ENCODE data around the gene OPALIN. TPM values are rescaled to one million over a fixed set of nuclear protein-coding genes. Genes with fewer than 3 reads are reported as not detected.

Gene OPALIN
- polyA plus RNA-seq, 1 donor from 2014 or later: not detected

- no peak overlapping the region for H2AFZ ChIP-seq (ENCODE audit: low read depth, low read length)
- no peak overlapping the region for H3K27ac ChIP-seq (ENCODE audit: low read length)
- TF ChIP-seq RAD21 (conservative IDR thresholded peaks at IDR 0.05): no peak
- TF ChIP-seq SMC3 (conservative IDR thresholded peaks at IDR 0.05; ENCODE audit: poor library complexity): no peak
- no peak for TF ChIP-seq EZH2 (IDR thresholded peaks at IDR 0.05; ENCODE audit: borderline replicate concordance, insufficient read depth, low read length, poor library complexity, severe bottlenecking)
- TF ChIP-seq EP300 (conservative IDR thresholded peaks at IDR 0.05; ENCODE audit: poor library complexity, severe bottlenecking): no peak
- TF ChIP-seq POLR2AphosphoS5 (IDR thresholded peaks at IDR 0.05): no peak
- TF ChIP-seq CTCF (IDR thresholded peaks at IDR 0.05; ENCODE audit: poor library complexity, severe bottlenecking): no peak
- TF ChIP-seq REST (IDR thresholded peaks at IDR 0.05; ENCODE audit: borderline replicate concordance): no peak
- no peak for TF ChIP-seq MXI1 (conservative IDR thresholded peaks at IDR 0.05; ENCODE audit: poor library complexity, severe bottlenecking)
- no peak for TF ChIP-seq TAF1 (IDR thresholded peaks at IDR 0.05; ENCODE audit: low read depth)
- no peaks in the 10 kb centered on the region for H3K36me3 ChIP-seq (ENCODE audit: insufficient read depth, low read length)
- H3K9me3 ChIP-seq (ENCODE audit: low read length): no peaks in the 10 kb centered on the region
- H3K27me3 ChIP-seq (ENCODE audit: insufficient read depth, low read depth, low read length): no peaks in the 10 kb centered on the region
- no peaks in the 10 kb centered on the region for H3K9me2 ChIP-seq (ENCODE audit: insufficient read depth, low read length)
- no peaks in the 10 kb centered on the region for H4K20me1 ChIP-seq (ENCODE audit: insufficient read depth)
- H3K4me2 ChIP-seq (ENCODE audit: low read length): no peak overlapping the region
- H3K4me3 ChIP-seq (ENCODE audit: low read length): no peak overlapping the region
- H3K9ac ChIP-seq (ENCODE audit: low read length): no peak overlapping the region
- no peaks in the 10 kb centered on the region for H3K79me2 ChIP-seq (replicated peaks; ENCODE audit: insufficient read depth, low read length)
- H3F3A ChIP-seq (ENCODE audit: insufficient read depth, low read length, poor library complexity, severe bottlenecking): no peaks in the 10 kb centered on the region
These were observed 41.7 kb upstream of the OPALIN start for GRCh38 chr10:96400465-96400864.

- Histone ChIP-seq H2AFZ (ENCODE audit: low read depth, low read length) (no peak overlapping the region), H3K9me3 (ENCODE audit: low read length) (no peaks in the 10 kb centered on the region), H3K27me3 (ENCODE audit: insufficient read depth, low read depth, low read length) (no peaks in the 10 kb centered on the region), H3K9ac (ENCODE audit: low read length) (no peak overlapping the region), H3K4me3 (ENCODE audit: low read length) (no peak overlapping the region), H3K9me2 (ENCODE audit: insufficient read depth, low read length) (no peaks in the 10 kb centered on the region), H3K79me2 (replicated peaks; ENCODE audit: insufficient read depth, low read length) (no peaks in the 10 kb centered on the region), H3F3A (ENCODE audit: insufficient read depth, low read length, poor library complexity, severe bottlenecking) (no peaks in the 10 kb centered on the region), H3K36me3 (ENCODE audit: insufficient read depth, low read length) (no peaks in the 10 kb centered on the region), H3K27ac (ENCODE audit: low read length) (no peak overlapping the region), H3K4me2 (ENCODE audit: low read length) (no peak overlapping the region), H4K20me1 (ENCODE audit: insufficient read depth) (no peaks in the 10 kb centered on the region)
- TF ChIP-seq MXI1 (conservative IDR thresholded peaks at IDR 0.05; ENCODE audit: poor library complexity, severe bottlenecking): no peak
- TF ChIP-seq TAF1 (IDR thresholded peaks at IDR 0.05; ENCODE audit: low read depth): no peak
- no peak for TF ChIP-seq POLR2AphosphoS5 (IDR thresholded peaks at IDR 0.05)
- TF ChIP-seq SMC3 (conservative IDR thresholded peaks at IDR 0.05; ENCODE audit: poor library complexity): no peak
- TF ChIP-seq EZH2 (IDR thresholded peaks at IDR 0.05; ENCODE audit: borderline replicate concordance, insufficient read depth, low read length, poor library complexity, severe bottlenecking): no peak
These were observed 39.1 kb upstream of the OPALIN start for GRCh38 chr10:96397902-96398301.
